ENCODE measurements around the gene RGL1. TPM values are rescaled to one million over a fixed set of nuclear protein-coding genes. Genes with fewer than 3 reads are reported as not detected.

Gene RGL1
- total RNA-seq, 1 experiment from 2014 or later: 1.5 TPM

DNA sequence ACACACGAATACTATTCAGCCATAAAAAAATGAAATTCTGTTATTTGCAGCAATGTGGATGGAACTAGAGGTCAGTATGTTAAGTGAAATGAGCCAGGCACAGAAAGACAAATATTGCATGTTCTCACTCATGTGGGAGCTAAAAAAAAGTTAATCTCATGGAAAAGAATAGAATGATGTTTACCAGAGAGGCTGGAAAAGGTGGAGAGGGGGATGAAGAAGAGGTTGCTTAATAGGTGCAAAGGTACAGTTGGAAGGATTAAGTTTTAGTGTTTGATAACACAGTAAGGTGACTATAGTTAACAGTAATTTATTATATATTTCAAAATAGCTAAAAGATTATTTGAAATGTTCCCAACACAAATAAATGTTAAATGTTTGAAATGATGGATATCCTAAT is 10.8 kb upstream of the RGL1 start:
- Histone ChIP-seq H3K27ac (ENCODE audit: low read length) (no peak overlapping the region), H3K27me3 (ENCODE audit: low read length) (no peaks in the 10 kb centered on the region), H3K4me1 (ENCODE audit: insufficient read depth, low read length) (no peaks in the 10 kb centered on the region), H2AFZ (ENCODE audit: low read length) (no peak overlapping the region), H3K4me3 (ENCODE audit: low read length) (no peak overlapping the region), H3K9me2 (replicated peaks; ENCODE audit: low read length) (no peaks in the 10 kb centered on the region), H3K79me2 (ENCODE audit: low read length) (no peaks in the 10 kb centered on the region), H3K9me3 (ENCODE audit: low read length) (no peaks in the 10 kb centered on the region), H4K20me1 (ENCODE audit: low read length) (no peaks in the 10 kb centered on the region), H3K9ac (ENCODE audit: low read length) (no peak overlapping the region), H3K4me2 (ENCODE audit: low read length) (no peak overlapping the region), H3K36me3 (ENCODE audit: low read depth, low read length) (no peaks in the 10 kb centered on the region), H3F3A (ENCODE audit: low read length, unreplicated experiment) (no peaks in the 10 kb centered on the region)
- ChIA-PET CTCF (no interaction called here), POLR2A (ENCODE audit: unreplicated experiment) (no interaction called here)
- ATAC-seq (no peak), DNase-seq (no peak)
- TF ChIP-seq EZH2phosphoT487 (IDR thresholded peaks at IDR 0.05; ENCODE audit: borderline replicate concordance, low read length): no peak
- TF ChIP-seq, protein P1, sequence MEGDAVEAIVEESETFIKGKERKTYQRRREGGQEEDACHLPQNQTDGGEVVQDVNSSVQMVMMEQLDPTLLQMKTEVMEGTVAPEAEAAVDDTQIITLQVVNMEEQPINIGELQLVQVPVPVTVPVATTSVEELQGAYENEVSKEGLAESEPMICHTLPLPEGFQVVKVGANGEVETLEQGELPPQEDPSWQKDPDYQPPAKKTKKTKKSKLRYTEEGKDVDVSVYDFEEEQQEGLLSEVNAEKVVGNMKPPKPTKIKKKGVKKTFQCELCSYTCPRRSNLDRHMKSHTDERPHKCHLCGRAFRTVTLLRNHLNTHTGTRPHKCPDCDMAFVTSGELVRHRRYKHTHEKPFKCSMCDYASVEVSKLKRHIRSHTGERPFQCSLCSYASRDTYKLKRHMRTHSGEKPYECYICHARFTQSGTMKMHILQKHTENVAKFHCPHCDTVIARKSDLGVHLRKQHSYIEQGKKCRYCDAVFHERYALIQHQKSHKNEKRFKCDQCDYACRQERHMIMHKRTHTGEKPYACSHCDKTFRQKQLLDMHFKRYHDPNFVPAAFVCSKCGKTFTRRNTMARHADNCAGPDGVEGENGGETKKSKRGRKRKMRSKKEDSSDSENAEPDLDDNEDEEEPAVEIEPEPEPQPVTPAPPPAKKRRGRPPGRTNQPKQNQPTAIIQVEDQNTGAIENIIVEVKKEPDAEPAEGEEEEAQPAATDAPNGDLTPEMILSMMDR (conservative IDR thresholded peaks at IDR 0.05; ENCODE audit: low read depth, low read length): no peak
- no peak for TF ChIP-seq EZH2 (IDR thresholded peaks at IDR 0.05; ENCODE audit: low read length, unreplicated experiment)
- intact Hi-C loops (cut with micrococcal nuclease): no loop called here
- BruUV-seq (replicated peaks): no TSS peak

DNA sequence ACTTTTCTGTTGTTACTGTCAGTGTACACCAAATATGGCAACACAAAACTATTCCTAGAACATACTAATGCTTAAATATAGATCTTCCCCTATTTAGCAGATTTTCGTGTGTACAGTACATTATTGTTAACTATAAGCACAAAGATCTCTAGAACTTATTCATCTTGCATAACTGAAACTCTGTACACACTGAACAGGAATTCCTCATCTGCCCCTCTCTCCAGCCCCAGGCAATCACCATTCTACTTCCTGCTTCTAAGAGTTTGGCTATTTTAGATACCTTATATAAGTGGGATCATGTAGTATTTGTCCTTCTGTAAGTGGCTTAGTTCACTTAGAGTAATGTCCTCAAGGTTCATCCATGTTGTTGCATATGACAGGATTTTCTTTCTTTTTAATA is 4.5 kb upstream of the RGL1 start:
- Histone ChIP-seq H3K4me2 (ENCODE audit: low read length) (no peak overlapping the region), H3K9ac (ENCODE audit: low read length) (no peak overlapping the region), H3K9me2 (replicated peaks; ENCODE audit: low read length) (no peaks in the 10 kb centered on the region), H3K9me3 (ENCODE audit: low read length) (no peaks in the 10 kb centered on the region), H3K79me2 (ENCODE audit: low read length) (no peaks in the 10 kb centered on the region), H3K27me3 (ENCODE audit: low read length) (no peaks in the 10 kb centered on the region), H3K4me3 (ENCODE audit: low read length) (no peak overlapping the region), H2AFZ (ENCODE audit: low read length) (no peak overlapping the region), H4K20me1 (ENCODE audit: low read length) (no peaks in the 10 kb centered on the region), H3K36me3 (ENCODE audit: low read depth, low read length) (no peaks in the 10 kb centered on the region; the same call in 1 of the 2 replicates), H3K27ac (ENCODE audit: low read length) (no peak overlapping the region), H3F3A (ENCODE audit: low read length, unreplicated experiment) (no peaks in the 10 kb centered on the region), H3K4me1 (ENCODE audit: insufficient read depth, low read length) (peaks cover 5% of the 10 kb centered on the region; the same call in 1 of the 2 replicates)
- intact Hi-C loops (cut with micrococcal nuclease): no loop called here
- ChIA-PET POLR2A (ENCODE audit: unreplicated experiment) (no interaction called here), CTCF (no interaction called here)
- ATAC-seq: no peak
- no peak for TF ChIP-seq EZH2phosphoT487 (IDR thresholded peaks at IDR 0.05; ENCODE audit: borderline replicate concordance, low read length)
- TF ChIP-seq, protein P1 (conservative IDR thresholded peaks at IDR 0.05; ENCODE audit: low read depth, low read length): no peak
- no peak for TF ChIP-seq EZH2 (IDR thresholded peaks at IDR 0.05; ENCODE audit: low read length, unreplicated experiment)
- no peak for DNase-seq
- BruUV-seq (replicated peaks): no TSS peak

DNA sequence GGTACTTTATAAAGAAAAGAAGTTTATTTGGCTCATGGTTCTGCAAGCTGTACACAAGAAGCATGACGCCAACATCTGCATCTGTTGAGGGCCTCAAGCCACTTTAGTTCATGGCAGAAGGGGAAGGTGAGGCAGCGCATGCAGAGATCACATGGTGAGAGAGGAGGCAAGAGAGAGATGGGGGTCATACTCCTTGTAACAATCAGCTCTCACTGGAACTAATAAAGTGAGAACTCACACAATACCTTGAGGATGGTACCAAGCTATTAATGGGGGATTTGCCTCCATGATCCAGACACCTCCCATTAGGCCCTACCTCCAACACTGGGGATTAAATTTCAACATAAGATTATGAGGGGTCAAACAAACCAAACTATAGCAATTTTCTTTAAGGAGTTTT is 3.3 kb upstream of the RGL1 start:
- no peak overlapping the region for H3K4me2 ChIP-seq (ENCODE audit: low read length)
- TF ChIP-seq EZH2 (IDR thresholded peaks at IDR 0.05; ENCODE audit: low read length, unreplicated experiment): no peak
- TF ChIP-seq EZH2phosphoT487 (IDR thresholded peaks at IDR 0.05; ENCODE audit: borderline replicate concordance, low read length): no peak
- TF ChIP-seq, protein P1 (conservative IDR thresholded peaks at IDR 0.05; ENCODE audit: low read depth, low read length): no peak
- no peaks in the 10 kb centered on the region; the same call in 1 of the 2 replicates for H3K36me3 ChIP-seq (ENCODE audit: low read depth, low read length)
- no peaks in the 10 kb centered on the region for H3F3A ChIP-seq (ENCODE audit: low read length, unreplicated experiment)
- no peaks in the 10 kb centered on the region for H3K27me3 ChIP-seq (ENCODE audit: low read length)
- ATAC-seq (no peak), DNase-seq (no peak)
- no peaks in the 10 kb centered on the region for H4K20me1 ChIP-seq (ENCODE audit: low read length)
- H3K9ac ChIP-seq (ENCODE audit: low read length): no peak overlapping the region
- no TSS peak for BruUV-seq (replicated peaks)
- H3K9me2 ChIP-seq (replicated peaks; ENCODE audit: low read length): no peaks in the 10 kb centered on the region
- no peak overlapping the region for H2AFZ ChIP-seq (ENCODE audit: low read length)
- no peak overlapping the region for H3K4me3 ChIP-seq (ENCODE audit: low read length)
- H3K79me2 ChIP-seq (ENCODE audit: low read length): no peaks in the 10 kb centered on the region
- ChIA-PET CTCF (no interaction called here), POLR2A (ENCODE audit: unreplicated experiment) (no interaction called here)
- H3K9me3 ChIP-seq (ENCODE audit: low read length): no peaks in the 10 kb centered on the region
- no peak overlapping the region for H3K27ac ChIP-seq (ENCODE audit: low read length)
- intact Hi-C loops (cut with micrococcal nuclease): no loop called here
- H3K4me1 ChIP-seq (ENCODE audit: insufficient read depth, low read length): peaks cover 12% of the 10 kb centered on the region

All from PC-3 (cell line).